GM13977 (cell line): ENCODE measurements around the gene TTLL5.

Experiments
- DNase-seq: peaks from one replicate; pipeline ENCODE4 v3.0.0; 2012; ENCODE audit warnings: low spot score
- CTCF ChIP-seq: IDR thresholded peaks from 2 replicates; pipeline ENCODE4 v1.5.1; 2012; ENCODE audit warnings: mild to moderate bottlenecking, control low read depth; ENCODE audit not compliant: insufficient read depth; ENCODE audit errors: extremely low read depth, missing control alignments
- in situ Hi-C: fragments of 300-500 bp; cut with MboI; formaldehyde crosslinking; loops from one replicate; pipeline ENCODE4 v1.12.0; 2022; ENCODE audit warnings: low sequenced_read_pairs, low pct_unique_long_range_greater_than_20kb, mixed read lengths, inconsistent platforms; ENCODE audit not compliant: unreplicated experiment

The TTLL5 gene

GRCh38 chr14:75989134-75989533 lies 328.1 kb downstream of the TTLL5 start:
- TF ChIP-seq CTCF = no peak
- in situ Hi-C loops = loop anchor here (10.0 kb wide), 1 partner anchor 274 kb away; no protein-coding TSS in a partner anchor
- no peak for DNase-seq

- no peak for TF ChIP-seq CTCF
- DNase-seq = no peak
- in situ Hi-C loops = no loop called here
Measured at GRCh38 chr14:75990297-75990696, 329.3 kb downstream of the TTLL5 start.

- TF ChIP-seq CTCF = no peak
- in situ Hi-C loops = no loop called here
- DNase-seq = no peak
Measured at GRCh38 chr14:75991753-75992152, 330.7 kb downstream of the TTLL5 start.

GRCh38 chr14:75993567-75994041 lies 332.6 kb downstream of the TTLL5 start:
- no peak for TF ChIP-seq CTCF
- in situ Hi-C loops = no loop called here
- DNase-seq = no peak

- in situ Hi-C loops = no loop called here
- TF ChIP-seq CTCF = no peak
- no peak for DNase-seq
Measured at GRCh38 chr14:75995372-75996041, 334.5 kb downstream of the TTLL5 start.

- DNase-seq = no peak
- in situ Hi-C loops = no loop called here
- no peak for TF ChIP-seq CTCF
Measured at GRCh38 chr14:75996488-75996887, 335.4 kb downstream of the TTLL5 start.
